ENCODE data around the gene PPP2R1B.

DNA sequence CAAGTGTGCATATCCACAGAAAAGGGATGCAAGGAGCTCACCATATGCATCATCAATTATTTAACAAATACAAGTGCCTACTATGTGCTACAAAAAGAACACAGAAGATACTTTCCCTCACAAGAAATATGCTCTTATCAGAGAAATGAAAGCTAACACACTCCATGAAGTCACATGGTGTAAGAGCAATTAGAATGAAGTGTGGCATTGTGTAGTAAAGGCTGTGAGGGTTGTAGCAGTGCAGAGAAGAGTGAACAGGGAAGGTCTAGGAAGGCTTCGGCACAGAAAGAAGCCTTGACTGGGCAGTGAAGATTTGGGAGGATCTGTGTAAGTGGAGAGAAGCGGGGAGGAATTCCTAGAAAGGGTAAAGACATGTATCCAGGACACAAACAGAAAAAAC lies 22.5 kb downstream of the PPP2R1B start:
- TF ChIP-seq CTCF (IDR thresholded peaks at IDR 0.05; ENCODE audit: insufficient read depth, low read length, poor library complexity, severe bottlenecking) (no peak), EZH2phosphoT487 (conservative IDR thresholded peaks at IDR 0.05; ENCODE audit: low read length) (no peak)

Measured in SU-DHL-6 (cell line).